Measurements from ENCODE around the gene SH3BP1. TPM values are rescaled to one million over a fixed set of nuclear protein-coding genes. Genes with fewer than 3 reads are reported as not detected.
A peak's percentile ranks its signal among the peaks of the same experiment; 100 is the strongest.

Gene SH3BP1
- total and polyA plus RNA-seq, 8 donors, result 1.6 to 135 (median 9.5) TPM; not detected in 1

GRCh38 chr22:37634417-37634924 lies 5.0 kb upstream of the SH3BP1 start:
- Histone ChIP-seq H3K4me3 (peak overlapping the region in 2 of 4 donors; percentile 16 to 26), H3K9me3 (no peaks in the 10 kb centered on the region), H3K27me3 (no peaks in the 10 kb centered on the region), H3K36me3 (peaks cover 7 to 35% (median 35%) of the 10 kb centered on the region in 4 donors), H3K27ac (peak overlapping the region; percentile 64 to 90 (median 81)), H3K4me1 (peaks cover 46 to 84% (median 64%) of the 10 kb centered on the region in 4 donors)
- WGBS, 5 donors, result 20 to 37% (median 29%) methylated on average over 7 to 8 of the region's 8 CpGs
- DNase-seq, result peak in 1 of 2 donors; percentile 59
- no peak for TF ChIP-seq CTCF (IDR thresholded peaks at IDR 0.05)
- no peak for TF ChIP-seq POLR2AphosphoS5 (IDR thresholded peaks at IDR 0.05)
- no peak for TF ChIP-seq EP300 (IDR thresholded peaks at IDR 0.05)
- intact Hi-C loops (cut with DNase I; ENCODE audit: low total_unique reads), result no loop called here

- Histone ChIP-seq H3K27me3 (no peaks in the 10 kb centered on the region), H3K4me3 (no peak overlapping the region), H3K4me1 (peaks cover 52 to 90% (median 71%) of the 10 kb centered on the region in 4 donors), H3K27ac (peak overlapping the region; percentile 10 to 90 (median 81)), H3K36me3 (peaks cover under 1 to 29% (median 28%) of the 10 kb centered on the region in 4 donors), H3K9me3 (no peaks in the 10 kb centered on the region)
- intact Hi-C loops (cut with DNase I; ENCODE audit: low total_unique reads), result no loop called here
- no peak for DNase-seq
- TF ChIP-seq POLR2AphosphoS5 (IDR thresholded peaks at IDR 0.05), result no peak
- TF ChIP-seq POLR2A (IDR thresholded peaks at IDR 0.05), result no peak
- TF ChIP-seq CTCF (IDR thresholded peaks at IDR 0.05), result no peak
- no peak for TF ChIP-seq EP300 (IDR thresholded peaks at IDR 0.05)
- WGBS, 5 donors, result 84 to 93% (median 89%) methylated on average over 4 to 7 of the region's 7 CpGs
These were observed 4.3 kb upstream of the SH3BP1 start for GRCh38 chr22:37635157-37635556.

GRCh38 chr22:37636186-37636948 lies 3.1 kb upstream of the SH3BP1 start:
- WGBS, 5 donors, result 43 to 57% (median 48%) methylated on average over 5 to 6 of the region's 6 CpGs
- H3K9me3 ChIP-seq, result no peaks in the 10 kb centered on the region
- peaks cover 0 to 8% (median 0%) of the 10 kb centered on the region in 3 donors for H3K27me3 ChIP-seq
- H3K36me3 ChIP-seq, result peaks cover 0 to 16% (median 16%) of the 10 kb centered on the region in 4 donors
- DNase-seq, result peak in 1 of 2 donors; percentile 31
- peaks cover 64 to 97% (median 80%) of the 10 kb centered on the region in 4 donors for H3K4me1 ChIP-seq
- H3K4me3 ChIP-seq, result no peak overlapping the region
- H3K27ac ChIP-seq, result peak overlapping the region in 3 of 5 donors; percentile 10 to 90 (median 84)
- intact Hi-C loops (cut with DNase I; ENCODE audit: low total_unique reads), result no loop called here
- TF ChIP-seq CTCF (IDR thresholded peaks at IDR 0.05) (peak in 1 of 7 experiments; percentile 7), EP300 (IDR thresholded peaks at IDR 0.05) (no peak), POLR2AphosphoS5 (IDR thresholded peaks at IDR 0.05) (no peak), POLR2A (IDR thresholded peaks at IDR 0.05) (no peak)

GRCh38 chr22:37636949-37637273 lies 2.6 kb upstream of the SH3BP1 start:
- no peak for DNase-seq
- Histone ChIP-seq H3K9me3 (no peaks in the 10 kb centered on the region), H3K4me3 (no peak overlapping the region), H3K27ac (peak overlapping the region in 3 of 5 donors; percentile 10 to 90 (median 84)), H3K4me1 (peaks cover 64 to 100% (median 83%) of the 10 kb centered on the region in 4 donors), H3K27me3 (peaks cover 0 to 8% (median 0%) of the 10 kb centered on the region in 3 donors), H3K36me3 (peaks cover 0 to 15% (median 11%) of the 10 kb centered on the region in 4 donors)
- no peak for TF ChIP-seq POLR2AphosphoS5 (IDR thresholded peaks at IDR 0.05)
- WGBS, 5 donors, result 55 to 62% (median 58%) methylated on average over 2 to 3 of the region's 3 CpGs
- intact Hi-C loops (cut with DNase I; ENCODE audit: low total_unique reads), result no loop called here

Measured in stomach (tissue), 9 donors.